Measurements from ENCODE around the gene SPDYC. TPM values are rescaled to one million over a fixed set of nuclear protein-coding genes. Genes with fewer than 3 reads are reported as not detected.

Gene SPDYC
- total and polyA plus RNA-seq, 7 experiments from 2014 or later = not detected

DNA sequence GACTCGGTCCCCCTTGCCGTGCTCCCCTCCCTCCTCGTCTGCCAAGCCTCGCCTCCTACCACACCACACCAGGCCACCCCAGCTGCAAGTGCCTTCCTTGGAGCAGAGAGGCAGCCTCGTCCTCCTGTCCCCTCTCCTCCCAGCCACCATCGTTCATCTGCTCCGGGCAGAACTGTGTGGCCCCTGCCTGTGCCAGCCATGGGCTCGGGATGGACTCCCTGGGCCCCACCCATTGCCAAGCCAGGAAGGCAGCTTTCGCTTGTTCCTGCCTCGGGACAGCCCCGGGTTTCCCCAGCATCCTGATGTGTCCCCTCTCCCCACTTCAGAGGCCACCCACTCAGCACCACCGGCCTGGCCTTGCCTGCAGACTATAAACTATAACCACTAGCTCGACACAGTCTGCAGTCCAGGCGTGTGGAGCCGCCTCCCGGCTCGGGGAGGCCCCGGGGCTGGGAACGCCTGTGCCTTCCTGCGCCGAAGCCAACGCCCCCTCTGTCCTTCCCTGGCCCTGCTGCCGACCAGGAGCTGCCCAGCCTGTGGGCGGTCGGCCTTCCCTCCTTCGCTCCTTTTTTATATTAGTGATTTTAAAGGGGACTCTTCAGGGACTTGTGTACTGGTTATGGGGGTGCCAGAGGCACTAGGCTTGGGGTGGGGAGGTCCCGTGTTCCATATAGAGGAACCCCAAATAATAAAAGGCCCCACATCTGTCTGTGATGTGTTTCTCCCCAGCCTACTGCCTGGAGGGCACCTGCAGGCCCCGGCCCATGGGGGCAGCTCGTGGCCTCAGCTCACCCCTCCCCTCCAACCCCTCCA, 41.5 kb downstream of the SPDYC start:
- DNase-seq = peak in 1 of 9 donors; percentile 12
- no peak overlapping the region for H3K27ac ChIP-seq (ENCODE audit: low read depth, low read length)
- H3K27me3 ChIP-seq (ENCODE audit: control insufficient read depth in 2 of 2, insufficient read depth in 2 of 2, low read length in 2 of 2) = no peaks in the 10 kb centered on the region
- intact Hi-C loops (cut with micrococcal nuclease) = no loop called here
- no peak overlapping the region for H3K4me3 ChIP-seq (ENCODE audit: low read length)
- no peak overlapping the region for H3K27ac Mint-ChIP-seq
- peaks cover 4 to 51% (median 17%) of the 10 kb centered on the region in 3 experiments for H3K36me3 ChIP-seq (ENCODE audit: control insufficient read depth in 2 of 3, insufficient read depth in 3 of 3, low read length in 3 of 3)
- ChIA-PET CTCF (interaction anchor here (1.3 kb wide), 1 partner anchor 118 kb away, joined by 3 read pairs; no protein-coding TSS in a partner anchor), POLR2A (interaction anchor here (0.6 to 2.0 kb wide), 2 partner anchors 76 to 218 kb away, joined by 3 to 5 read pairs; no protein-coding TSS in a partner anchor)
- peaks cover 13 to 36% (median 24%) of the 10 kb centered on the region in 7 donors for H3K4me1 Mint-ChIP-seq
- H3K36me3 Mint-ChIP-seq = peaks cover 4 to 14% (median 8%) of the 10 kb centered on the region in 5 donors
- peaks cover 0 to 2% (median 0%) of the 10 kb centered on the region in 11 donors for H3K9me3 Mint-ChIP-seq
- H3K27me3 Mint-ChIP-seq = no peaks in the 10 kb centered on the region
- H3K4me3 Mint-ChIP-seq = no peak overlapping the region
- ATAC-seq = no peak
- no peaks in the 10 kb centered on the region for H3K9me3 ChIP-seq (ENCODE audit: control insufficient read depth in 2 of 3, low read length in 3 of 3)
- H3K4me1 ChIP-seq (ENCODE audit: control insufficient read depth in 2 of 2, insufficient read depth in 2 of 2, low read length in 2 of 2) = peaks cover 7 to 8% of the 10 kb centered on the region in 2 donors

DNA sequence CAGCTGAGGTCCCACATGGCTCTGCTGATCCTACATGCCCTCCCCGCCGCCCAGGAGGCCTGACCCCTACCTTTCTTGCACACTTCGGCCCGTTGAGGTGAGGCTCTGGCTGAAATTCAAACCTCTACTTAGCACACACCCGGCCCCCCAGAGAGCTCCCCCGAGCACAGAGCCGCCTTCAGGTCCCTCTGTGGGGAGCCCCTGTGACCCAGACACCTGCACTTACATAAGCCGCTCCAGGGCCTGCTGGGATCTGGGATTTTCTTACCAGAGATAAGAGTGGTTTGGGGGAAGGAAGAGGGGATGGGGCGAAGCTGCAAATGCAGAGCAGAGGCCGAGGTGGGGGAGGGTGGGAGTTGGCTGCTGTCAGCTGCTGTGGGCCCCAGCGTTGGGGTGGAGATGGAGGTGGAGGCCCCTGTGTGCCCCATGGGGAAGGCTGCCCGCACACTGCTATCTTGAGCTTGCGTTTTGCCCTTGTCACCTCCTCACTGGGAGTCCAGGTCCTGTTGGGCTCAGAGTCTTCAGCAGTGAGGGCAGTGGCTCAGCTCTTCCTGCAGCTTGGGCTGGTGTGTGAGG, 42.3 kb downstream of the SPDYC start:
- intact Hi-C loops (cut with micrococcal nuclease) = no loop called here
- no peak overlapping the region for H3K27ac ChIP-seq (ENCODE audit: low read depth, low read length)
- Mint-ChIP-seq H3K4me1 (peaks cover 13 to 36% (median 24%) of the 10 kb centered on the region in 7 donors), H3K36me3 (peaks cover 4 to 11% (median 7%) of the 10 kb centered on the region in 5 donors), H3K27ac (peak overlapping the region in 2 of 9 donors; percentile 13 to 32), H3K27me3 (no peaks in the 10 kb centered on the region), H3K9me3 (peaks cover 0 to 2% (median 0%) of the 10 kb centered on the region in 11 donors), H3K4me3 (no peak overlapping the region)
- no peaks in the 10 kb centered on the region for H3K9me3 ChIP-seq (ENCODE audit: control insufficient read depth in 2 of 3, low read length in 3 of 3)
- no peaks in the 10 kb centered on the region for H3K27me3 ChIP-seq (ENCODE audit: control insufficient read depth in 2 of 2, insufficient read depth in 2 of 2, low read length in 2 of 2)
- H3K36me3 ChIP-seq (ENCODE audit: control insufficient read depth in 2 of 3, insufficient read depth in 3 of 3, low read length in 3 of 3) = peaks cover 0 to 46% (median 14%) of the 10 kb centered on the region in 3 experiments
- no peak for ATAC-seq
- no peak for DNase-seq
- POLR2A ChIA-PET = interaction anchor here (0.6 to 2.0 kb wide), 2 partner anchors 77 to 219 kb away, joined by 3 to 5 read pairs; no protein-coding TSS in a partner anchor
- peaks cover 7 to 8% of the 10 kb centered on the region in 2 donors for H3K4me1 ChIP-seq (ENCODE audit: control insufficient read depth in 2 of 2, insufficient read depth in 2 of 2, low read length in 2 of 2)
- CTCF ChIA-PET = interaction anchor here (1.3 kb wide), 1 partner anchor 117 kb away, joined by 3 read pairs; no protein-coding TSS in a partner anchor
- no peak overlapping the region for H3K4me3 ChIP-seq (ENCODE audit: low read length)

DNA sequence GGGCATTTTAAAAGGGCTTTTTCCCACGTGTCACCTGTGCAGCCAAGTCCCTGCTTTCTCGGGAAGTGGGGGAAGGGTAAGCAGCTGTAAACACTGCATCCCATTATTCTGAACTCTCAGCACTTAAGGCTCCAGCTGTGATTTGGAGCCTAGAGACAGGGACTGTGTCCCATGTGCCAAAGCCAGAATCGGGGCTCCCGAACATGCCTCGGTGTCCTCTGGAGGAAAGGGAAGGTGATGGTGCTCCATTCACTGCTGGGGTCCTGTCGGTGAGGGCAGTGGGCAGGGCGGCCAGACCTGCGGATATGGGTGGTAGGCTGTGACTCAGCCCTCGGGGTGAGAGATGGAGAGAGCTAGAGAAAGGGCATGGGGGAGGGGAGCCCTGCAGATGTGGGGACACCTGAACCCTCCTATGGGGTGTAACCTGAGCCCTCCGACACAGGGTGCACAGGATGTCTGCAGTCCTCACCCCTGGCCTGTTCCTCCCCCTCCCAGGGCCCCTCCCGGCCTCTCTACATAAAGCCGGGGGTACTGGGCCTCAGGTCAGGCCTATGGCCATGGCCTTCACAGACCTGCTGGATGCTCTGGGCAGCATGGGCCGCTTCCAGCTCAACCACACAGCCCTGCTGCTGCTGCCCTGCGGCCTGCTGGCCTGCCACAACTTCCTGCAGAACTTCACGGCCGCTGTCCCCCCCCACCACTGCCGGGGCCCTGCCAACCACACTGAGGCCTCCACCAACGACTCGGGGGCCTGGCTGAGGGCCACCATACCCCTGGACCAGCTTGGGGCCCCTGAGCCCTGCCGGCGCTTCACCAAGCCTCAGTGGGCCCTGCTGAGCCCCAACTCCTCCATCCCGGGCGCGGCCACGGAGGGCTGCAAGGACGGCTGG, 43.5 kb downstream of the SPDYC start:
- Histone ChIP-seq H3K4me1 (ENCODE audit: control insufficient read depth in 2 of 2, insufficient read depth in 2 of 2, low read length in 2 of 2) (peaks cover 7 to 8% of the 10 kb centered on the region in 2 donors), H3K9me3 (ENCODE audit: control insufficient read depth in 2 of 3, low read length in 3 of 3) (no peaks in the 10 kb centered on the region), H3K27me3 (ENCODE audit: control insufficient read depth in 2 of 2, insufficient read depth in 2 of 2, low read length in 2 of 2) (no peaks in the 10 kb centered on the region), H3K36me3 (ENCODE audit: control insufficient read depth in 2 of 3, insufficient read depth in 3 of 3, low read length in 3 of 3) (peaks cover 0 to 37% (median 14%) of the 10 kb centered on the region in 3 experiments), H3K4me3 (ENCODE audit: low read length) (no peak overlapping the region), H3K27ac (ENCODE audit: low read depth, low read length) (no peak overlapping the region)
- ATAC-seq = peak; percentile 62
- DNase-seq = peak in 2 of 9 donors; percentile 9 to 19
- H3K4me1 Mint-ChIP-seq = peaks cover 13 to 36% (median 23%) of the 10 kb centered on the region in 7 donors
- POLR2A ChIA-PET = interaction anchor here (2.0 kb wide), 1 partner anchor 78 kb away, joined by 5 read pairs; no protein-coding TSS in a partner anchor
- peak overlapping the region in 5 of 10 donors; percentile 8 to 52 (median 29) for H3K4me3 Mint-ChIP-seq
- CTCF ChIA-PET = no interaction called here
- H3K36me3 Mint-ChIP-seq = peaks cover 4 to 11% (median 7%) of the 10 kb centered on the region in 5 donors
- no peaks in the 10 kb centered on the region for H3K27me3 Mint-ChIP-seq
- H3K9me3 Mint-ChIP-seq = peaks cover 0 to 2% (median 0%) of the 10 kb centered on the region in 11 donors
- H3K27ac Mint-ChIP-seq = peak overlapping the region in 5 of 9 donors; percentile 1 to 67 (median 46)
- intact Hi-C loops (cut with micrococcal nuclease) = no loop called here

DNA sequence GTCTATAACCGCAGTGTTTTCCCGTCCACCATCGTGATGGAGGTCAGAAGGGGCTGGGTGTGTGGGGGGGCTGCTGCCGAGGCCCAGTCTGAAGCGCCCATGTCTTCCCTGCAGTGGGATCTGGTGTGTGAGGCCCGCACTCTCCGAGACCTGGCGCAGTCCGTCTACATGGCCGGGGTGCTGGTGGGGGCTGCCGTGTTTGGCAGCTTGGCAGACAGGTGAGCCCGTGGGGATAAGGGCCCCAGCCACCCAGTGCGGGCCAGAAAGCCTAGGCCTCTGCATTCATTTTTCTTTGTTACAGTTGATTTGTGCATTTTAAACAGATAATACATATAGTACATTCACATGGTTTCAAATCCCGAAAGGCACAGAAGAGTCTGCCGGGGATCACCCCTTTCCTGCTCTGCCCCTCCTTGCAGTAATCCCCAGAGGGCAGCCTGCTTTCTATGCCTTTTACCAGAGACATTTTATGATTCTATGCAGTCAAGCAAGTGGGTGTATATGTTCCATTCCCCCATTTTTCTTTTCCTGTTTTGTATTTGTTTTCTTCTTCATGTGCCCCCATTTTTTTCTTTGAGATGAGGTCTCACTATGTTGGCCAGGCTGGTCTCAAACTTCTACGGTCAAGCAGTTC, 44.3 kb downstream of the SPDYC start:
- Mint-ChIP-seq H3K27ac (peak overlapping the region in 4 of 9 donors; percentile 46 to 76 (median 58)), H3K27me3 (no peaks in the 10 kb centered on the region), H3K9me3 (peaks cover 0 to 2% (median 0%) of the 10 kb centered on the region in 11 donors), H3K4me1 (peaks cover 11 to 33% (median 19%) of the 10 kb centered on the region in 7 donors), H3K4me3 (peak overlapping the region in 6 of 10 donors; percentile 13 to 63 (median 32)), H3K36me3 (peaks cover 0 to 5% (median 2%) of the 10 kb centered on the region in 5 donors)
- Histone ChIP-seq H3K27ac (ENCODE audit: low read depth, low read length) (no peak overlapping the region), H3K36me3 (ENCODE audit: control insufficient read depth in 2 of 3, insufficient read depth in 3 of 3, low read length in 3 of 3) (peaks cover 0 to 29% (median 11%) of the 10 kb centered on the region in 3 experiments), H3K4me3 (ENCODE audit: low read length) (no peak overlapping the region), H3K4me1 (ENCODE audit: control insufficient read depth in 2 of 2, insufficient read depth in 2 of 2, low read length in 2 of 2) (peaks cover 7 to 8% of the 10 kb centered on the region in 2 donors), H3K9me3 (ENCODE audit: control insufficient read depth in 2 of 3, low read length in 3 of 3) (no peaks in the 10 kb centered on the region), H3K27me3 (ENCODE audit: control insufficient read depth in 2 of 2, insufficient read depth in 2 of 2, low read length in 2 of 2) (no peaks in the 10 kb centered on the region)
- CTCF ChIA-PET = no interaction called here
- DNase-seq = no peak
- no peak for ATAC-seq
- intact Hi-C loops (cut with micrococcal nuclease) = no loop called here
- POLR2A ChIA-PET = no interaction called here

DNA sequence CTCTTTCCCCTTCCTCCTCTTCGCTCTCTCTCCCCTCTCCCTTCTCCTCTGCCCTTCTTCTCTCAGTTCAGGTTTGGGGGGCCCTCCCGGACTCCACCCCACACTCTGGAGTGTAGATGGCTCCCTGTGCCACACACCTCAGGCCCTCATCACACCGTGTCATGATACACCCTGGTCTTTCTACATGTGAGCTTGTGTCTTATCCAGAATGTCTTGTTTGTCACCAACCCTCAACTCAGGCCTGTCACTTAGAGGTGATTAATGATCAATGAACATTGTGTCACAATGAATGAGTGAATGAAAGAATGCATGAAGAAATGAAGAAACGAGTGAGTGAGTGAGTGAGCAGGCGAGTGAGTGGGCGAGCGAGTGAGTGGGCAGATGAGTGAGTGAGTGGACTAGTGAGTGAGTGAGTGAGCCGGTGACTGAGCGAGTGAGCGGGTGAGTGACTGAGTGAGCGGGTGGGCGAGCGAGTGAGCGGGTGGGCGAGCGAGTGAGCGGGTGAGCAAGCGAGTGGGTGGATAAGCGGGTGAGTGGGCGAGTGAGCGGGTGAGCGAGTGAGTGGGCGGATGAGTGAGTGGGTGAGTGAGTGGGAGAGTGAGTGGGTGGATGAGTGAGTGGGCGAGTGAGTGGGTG, 45.5 kb downstream of the SPDYC start:
- POLR2A ChIA-PET = no interaction called here
- DNase-seq = peak in 1 of 9 donors; percentile 51
- H3K36me3 ChIP-seq (ENCODE audit: control insufficient read depth in 2 of 3, insufficient read depth in 3 of 3, low read length in 3 of 3) = peaks cover 0 to 17% (median 0%) of the 10 kb centered on the region in 3 experiments
- peaks cover 16 to 40% (median 25%) of the 10 kb centered on the region in 7 donors for H3K4me1 Mint-ChIP-seq
- H3K4me1 ChIP-seq (ENCODE audit: control insufficient read depth in 2 of 2, insufficient read depth in 2 of 2, low read length in 2 of 2) = peaks cover 7 to 8% of the 10 kb centered on the region in 2 donors
- peak overlapping the region in 2 of 10 donors; percentile 1 to 20 for H3K4me3 Mint-ChIP-seq
- intact Hi-C loops (cut with micrococcal nuclease) = no loop called here
- H3K27me3 ChIP-seq (ENCODE audit: control insufficient read depth in 2 of 2, insufficient read depth in 2 of 2, low read length in 2 of 2) = no peaks in the 10 kb centered on the region
- H3K9me3 Mint-ChIP-seq = peaks cover 0 to 2% (median 0%) of the 10 kb centered on the region in 11 donors
- no peak overlapping the region for H3K27ac ChIP-seq (ENCODE audit: low read depth, low read length)
- CTCF ChIA-PET = interaction anchor here (0.5 to 0.9 kb wide), 2 partner anchors 9 to 554 kb away, joined by 3 read pairs; no protein-coding TSS in a partner anchor
- H3K9me3 ChIP-seq (ENCODE audit: control insufficient read depth in 2 of 3, low read length in 3 of 3) = no peaks in the 10 kb centered on the region
- H3K4me3 ChIP-seq (ENCODE audit: low read length) = no peak overlapping the region
- no peak for ATAC-seq
- H3K36me3 Mint-ChIP-seq = peaks cover 0 to 4% (median 0%) of the 10 kb centered on the region in 5 donors
- H3K27ac Mint-ChIP-seq = peak overlapping the region in 7 of 9 donors; percentile 5 to 74 (median 47)
- H3K27me3 Mint-ChIP-seq = no peaks in the 10 kb centered on the region
